Naive B cell (primary cell): ENCODE results near the gene DGCR2. TPM values are rescaled to one million over a fixed set of nuclear protein-coding genes. Genes with fewer than 3 reads are reported as not detected.

Source experiments
- ATAC-seq, 2 donors: fragments of 150-1000 bp; cut with Tn5 transposase; 2 replicates each; pipeline ENCODE4 v1.10.0; 2021; ENCODE audit warnings: low read depth in 2 of 2, mild to moderate bottlenecking in 2 of 2, moderate library complexity in 2 of 2
- DNase-seq: peaks from one replicate; pipeline ENCODE4 v3.0.0; 2022
- H3K27ac Mint-ChIP-seq, 6 donors: one replicate each; pipeline ENCODE4 v1.8.0; 2020 to 2022; ENCODE audit warnings: mild to moderate bottlenecking in 6 of 6, mixed read lengths in 6 of 6, moderate library complexity in 5 of 6, inconsistent platforms in 2 of 6
- H3K27me3 Mint-ChIP-seq, 3 donors: one replicate each; pipeline ENCODE4 v1.8.0; 2021 to 2022; ENCODE audit warnings: mixed read lengths in 3 of 3, mild to moderate bottlenecking in 1 of 3
- H3K36me3 Mint-ChIP-seq, 2 donors: one replicate each; pipeline ENCODE4 v1.8.0; 2020 to 2022; ENCODE audit warnings: mixed read lengths in 2 of 2, inconsistent platforms in 1 of 2, mild to moderate bottlenecking in 1 of 2
- H3K4me1 Mint-ChIP-seq, 3 donors: one replicate each; pipeline ENCODE4 v1.8.0; 2020 to 2022; ENCODE audit warnings: mixed read lengths in 3 of 3, inconsistent platforms in 1 of 3, mild to moderate bottlenecking in 1 of 3, moderate library complexity in 1 of 3
- H3K4me3 Mint-ChIP-seq, 8 donors: one replicate each; pipeline ENCODE4 v1.8.0; 2020 to 2022; ENCODE audit warnings: mild to moderate bottlenecking in 8 of 8, mixed read lengths in 8 of 8, moderate library complexity in 8 of 8, inconsistent platforms in 2 of 8
- H3K9me3 Mint-ChIP-seq, 7 donors: one replicate each; pipeline ENCODE4 v1.8.0; 2020 to 2022; ENCODE audit warnings: mixed read lengths in 7 of 7, mild to moderate bottlenecking in 5 of 7, inconsistent platforms in 2 of 7, moderate library complexity in 1 of 7
- polyA plus RNA-seq, 6 donors: library from polyadenylated mRNA; unstranded; fragments of 300-500 nt; fragmentation: Illumina TruSeq; gene quantifications; one replicate each; pipeline ENCODE4 v1.2.3, GENCODE V29; 2021; ENCODE audit warnings: low read depth in 6 of 6

The DGCR2 gene
- polyA plus RNA-seq, 6 donors from 2014 or later, result 27.4 to 50.6 (median 32.8) TPM

DNA sequence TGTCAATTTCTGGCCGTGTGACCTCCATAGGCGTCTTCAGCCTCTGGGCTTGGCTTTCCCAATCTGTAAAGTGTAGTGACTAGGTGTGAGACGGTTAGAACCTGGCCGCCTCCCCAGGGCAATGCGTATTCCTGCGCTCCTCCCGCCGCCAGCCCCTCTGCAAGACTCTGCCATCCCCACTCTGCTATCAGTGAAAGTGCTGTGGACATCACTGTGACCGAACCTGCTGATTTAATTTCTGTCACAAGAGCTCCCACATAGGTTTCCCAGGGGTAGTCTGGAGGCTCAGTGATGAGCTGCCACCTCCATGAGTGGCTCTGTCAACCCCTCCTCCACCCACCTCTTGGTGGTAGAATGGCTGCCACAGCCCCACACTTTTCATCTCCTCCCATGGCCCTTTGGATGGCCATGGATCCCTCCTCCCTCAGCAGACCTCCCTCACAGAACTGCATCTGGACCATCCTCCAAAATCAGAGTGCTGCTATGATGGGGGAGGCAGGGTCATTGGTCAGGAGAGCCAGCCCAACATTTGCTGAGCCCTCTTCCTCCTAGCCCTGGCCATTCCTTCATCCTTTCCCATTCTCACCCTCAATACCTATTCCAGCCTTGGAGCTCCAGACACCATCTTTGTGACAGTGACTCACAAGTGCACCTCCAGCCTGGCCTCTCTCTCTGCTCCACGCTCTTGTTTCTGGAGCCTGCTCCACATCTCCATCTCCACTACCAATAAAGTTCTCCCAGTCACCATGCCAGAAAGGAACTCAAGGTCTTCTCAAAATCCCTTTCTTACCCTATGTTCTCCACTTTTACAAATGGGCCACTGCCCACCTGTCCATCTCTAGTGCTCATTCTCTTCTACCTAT lies 29.3 kb upstream of the DGCR2 start:
- H3K4me1 Mint-ChIP-seq, result peaks cover 6 to 18% (median 7%) of the 10 kb centered on the region in 3 donors
- H3K9me3 Mint-ChIP-seq, result peaks cover 0 to 11% (median 5%) of the 10 kb centered on the region in 7 donors
- DNase-seq (no peak), ATAC-seq (no peak)
- peaks cover 4 to 16% of the 10 kb centered on the region in 2 donors for H3K36me3 Mint-ChIP-seq
- H3K27me3 Mint-ChIP-seq, result peaks cover 45 to 73% (median 60%) of the 10 kb centered on the region in 3 donors
- peak overlapping the region in 4 of 6 donors; percentile 27 to 93 (median 83) for H3K27ac Mint-ChIP-seq
- H3K4me3 Mint-ChIP-seq, result peak overlapping the region in 7 of 8 donors; percentile 42 to 81 (median 77)

DNA sequence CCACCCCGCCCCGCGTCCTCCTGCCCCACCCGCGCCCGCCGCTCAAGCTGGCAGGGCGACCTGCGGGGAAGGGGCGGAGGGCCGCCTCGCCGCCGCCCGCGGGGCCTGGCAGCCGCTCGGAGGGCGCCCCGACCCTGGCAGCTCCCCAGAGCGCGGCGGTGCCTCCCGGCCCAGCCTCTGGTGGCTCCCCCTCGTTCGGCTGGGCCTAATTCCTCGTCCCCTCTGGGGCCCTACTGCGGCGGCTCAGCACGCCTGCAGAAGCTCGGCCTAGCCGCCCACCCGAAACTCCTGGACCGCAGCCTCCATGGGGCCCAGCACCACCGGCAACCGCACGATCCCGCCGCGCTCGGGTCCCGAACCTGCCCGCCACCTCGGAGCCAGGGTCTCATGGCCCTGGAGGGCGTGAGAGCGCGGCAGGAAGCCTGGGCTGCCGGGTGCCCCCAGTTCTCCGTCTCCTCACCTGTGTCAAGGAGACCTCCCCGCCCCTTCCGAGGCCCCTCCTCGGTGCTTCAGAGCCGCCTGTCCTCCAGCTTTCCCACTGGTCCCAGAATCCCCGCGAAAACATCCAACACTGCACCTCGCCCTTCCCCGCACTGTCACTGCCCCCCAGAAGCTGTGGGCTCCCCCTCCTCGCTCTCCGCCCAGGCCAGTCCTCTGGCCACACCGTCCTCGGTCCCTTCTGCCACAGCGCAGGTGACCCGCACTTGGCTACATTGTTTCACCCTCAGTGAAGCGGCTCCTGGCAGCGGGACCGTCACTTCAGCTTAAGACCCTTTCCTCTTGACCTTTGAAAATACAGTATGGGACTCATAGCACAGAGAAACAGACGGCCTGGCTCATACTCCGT lies 28.5 kb upstream of the DGCR2 start:
- Mint-ChIP-seq H3K4me1 (peaks cover 6 to 18% (median 7%) of the 10 kb centered on the region in 3 donors), H3K36me3 (peaks cover 4 to 16% of the 10 kb centered on the region in 2 donors), H3K27me3 (peaks cover 40 to 73% (median 57%) of the 10 kb centered on the region in 3 donors), H3K4me3 (peak overlapping the region; percentile 42 to 81 (median 72)), H3K27ac (peak overlapping the region in 4 of 6 donors; percentile 70 to 93 (median 88)), H3K9me3 (peaks cover 0 to 11% (median 5%) of the 10 kb centered on the region in 7 donors)
- ATAC-seq (no peak), DNase-seq (no peak)

DNA sequence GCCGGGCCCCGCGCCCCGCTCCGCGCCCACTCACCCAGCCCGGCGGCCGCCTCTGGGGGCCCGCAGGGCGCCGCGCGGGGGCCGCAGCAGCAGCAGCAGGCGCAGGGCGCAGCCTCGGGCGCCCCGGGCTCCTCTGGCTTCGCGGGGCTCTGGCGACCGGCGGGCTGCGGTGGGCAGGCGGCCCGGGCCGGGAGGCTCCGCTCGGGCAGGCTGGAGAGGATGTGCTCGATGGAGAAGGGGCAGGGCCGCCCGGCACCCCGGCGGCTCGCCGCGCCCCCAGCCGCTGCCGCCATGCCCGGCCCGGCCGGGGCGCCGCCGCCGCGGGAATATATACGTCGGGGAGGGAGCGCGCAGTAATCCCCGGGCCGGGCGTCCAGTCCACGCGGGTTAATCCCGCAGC lies 27.8 kb upstream of the DGCR2 start, which contains the start of gene GSC2:
Gene GSC2 (minus strand): TSS at position 302 of the 400 bp plus-strand sequence. CDS start 9 bp downstream, at position 293.
- DNase-seq (no peak), ATAC-seq (peak in 1 of 2 donors; percentile 8)
- peak within 1 kb of the TSS in 4 of 6 donors; percentile 70 to 93 (median 88) for H3K27ac Mint-ChIP-seq
- H3K36me3 Mint-ChIP-seq, result peaks cover 4 to 16% of the 10 kb centered on the region in 2 donors
- peaks cover 40 to 71% (median 56%) of the 10 kb centered on the region in 3 donors for H3K27me3 Mint-ChIP-seq
- H3K4me3 Mint-ChIP-seq, result peak within 1 kb of the TSS; percentile 57 to 86 (median 78)
- H3K9me3 Mint-ChIP-seq, result peaks cover 0 to 11% (median 5%) of the 10 kb centered on the region in 7 donors
- H3K4me1 Mint-ChIP-seq, result peaks cover 6 to 18% (median 7%) of the 10 kb centered on the region in 3 donors

DNA sequence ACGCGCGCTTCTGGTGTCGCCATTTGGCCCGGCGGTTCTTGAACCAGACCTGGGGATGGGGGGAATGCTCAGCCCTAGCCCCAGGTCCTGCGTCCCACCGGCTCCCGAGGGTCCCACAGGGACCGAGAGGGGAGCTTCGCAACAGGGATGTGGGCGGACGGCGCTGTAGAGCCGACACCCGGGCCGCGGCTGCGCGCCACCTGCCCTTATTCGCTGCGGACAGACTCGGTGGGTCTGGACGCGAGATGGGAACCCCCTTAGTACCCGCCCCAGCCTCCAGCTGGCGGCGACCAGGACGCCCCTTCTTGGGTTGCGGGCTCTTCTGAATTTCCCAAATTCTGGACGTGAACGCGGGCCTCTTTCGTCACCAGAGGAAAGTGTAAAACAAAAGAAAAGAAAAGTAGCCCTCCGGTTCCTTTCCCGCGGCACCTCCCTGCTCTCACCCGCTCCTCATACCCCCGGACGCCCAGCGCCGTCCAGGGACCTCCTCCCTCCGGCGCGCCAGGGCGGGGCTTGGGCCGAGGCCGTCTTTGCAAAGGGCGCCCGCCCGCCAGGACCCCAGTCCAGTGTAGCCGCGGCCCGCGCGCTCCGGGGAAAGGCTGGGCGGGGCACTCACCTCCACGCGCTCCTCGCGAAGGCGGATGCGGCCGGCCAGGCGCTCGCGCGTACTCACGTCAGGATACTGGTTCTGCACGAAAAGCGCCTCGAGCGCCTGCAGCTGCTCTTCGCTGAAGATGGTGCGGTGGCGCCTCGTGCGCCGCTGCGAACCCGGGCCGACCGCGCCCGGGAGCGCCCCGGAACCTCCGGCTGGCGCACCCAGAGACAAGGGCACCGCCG lies 27.1 kb upstream of the DGCR2 start:
- peaks cover 4 to 21% of the 10 kb centered on the region in 2 donors for H3K36me3 Mint-ChIP-seq
- H3K27ac Mint-ChIP-seq, result peak overlapping the region in 1 of 6 donors; percentile 20
- DNase-seq (peak; percentile 46), ATAC-seq (peak; percentile 25 to 27)
- peaks cover 0 to 11% (median 5%) of the 10 kb centered on the region in 7 donors for H3K9me3 Mint-ChIP-seq
- H3K4me3 Mint-ChIP-seq, result peak overlapping the region in 7 of 8 donors; percentile 8 to 86 (median 59)
- peaks cover 12 to 24% (median 13%) of the 10 kb centered on the region in 3 donors for H3K4me1 Mint-ChIP-seq
- peaks cover 43 to 66% (median 51%) of the 10 kb centered on the region in 3 donors for H3K27me3 Mint-ChIP-seq

DNA sequence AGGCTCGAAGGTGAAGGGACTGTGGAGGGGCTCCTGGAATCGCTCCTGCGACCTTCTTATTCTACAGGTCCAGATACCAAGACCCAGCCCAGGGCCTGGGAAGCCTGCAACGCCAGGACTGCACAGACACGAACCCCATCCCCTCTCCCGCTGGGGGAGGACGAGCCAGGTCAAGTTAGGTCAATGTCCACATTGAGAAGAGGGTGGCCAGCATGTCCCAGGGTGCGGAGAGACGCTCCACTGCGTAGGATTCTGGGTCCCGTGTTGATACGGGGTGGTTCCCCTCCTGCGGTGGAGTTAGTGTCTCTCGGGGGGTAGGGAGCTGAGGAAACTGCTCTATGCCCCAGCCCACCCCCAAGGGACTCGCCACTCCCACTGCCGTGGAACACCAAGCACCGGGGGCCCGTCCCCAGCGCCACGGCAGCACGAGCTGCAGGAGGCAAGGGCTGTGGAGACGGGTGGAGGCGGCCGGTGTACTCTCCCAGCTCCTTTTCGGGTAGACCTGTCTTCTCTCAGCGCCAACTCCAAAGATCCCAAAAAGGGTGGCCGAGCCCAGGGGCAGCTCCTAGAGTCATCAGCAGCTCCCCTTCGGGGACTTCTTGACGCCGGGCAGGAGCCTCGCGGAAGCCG lies 26.3 kb upstream of the DGCR2 start:
- Mint-ChIP-seq H3K9me3 (peaks cover 0 to 9% (median 5%) of the 10 kb centered on the region in 7 donors), H3K27me3 (peaks cover 38 to 61% (median 44%) of the 10 kb centered on the region in 3 donors), H3K4me3 (peak overlapping the region in 5 of 8 donors; percentile 8 to 66 (median 57)), H3K27ac (peak overlapping the region in 1 of 6 donors; percentile 20), H3K4me1 (peaks cover 18 to 32% (median 20%) of the 10 kb centered on the region in 3 donors), H3K36me3 (peaks cover 4 to 23% of the 10 kb centered on the region in 2 donors)
- DNase-seq (no peak), ATAC-seq (no peak)

DNA sequence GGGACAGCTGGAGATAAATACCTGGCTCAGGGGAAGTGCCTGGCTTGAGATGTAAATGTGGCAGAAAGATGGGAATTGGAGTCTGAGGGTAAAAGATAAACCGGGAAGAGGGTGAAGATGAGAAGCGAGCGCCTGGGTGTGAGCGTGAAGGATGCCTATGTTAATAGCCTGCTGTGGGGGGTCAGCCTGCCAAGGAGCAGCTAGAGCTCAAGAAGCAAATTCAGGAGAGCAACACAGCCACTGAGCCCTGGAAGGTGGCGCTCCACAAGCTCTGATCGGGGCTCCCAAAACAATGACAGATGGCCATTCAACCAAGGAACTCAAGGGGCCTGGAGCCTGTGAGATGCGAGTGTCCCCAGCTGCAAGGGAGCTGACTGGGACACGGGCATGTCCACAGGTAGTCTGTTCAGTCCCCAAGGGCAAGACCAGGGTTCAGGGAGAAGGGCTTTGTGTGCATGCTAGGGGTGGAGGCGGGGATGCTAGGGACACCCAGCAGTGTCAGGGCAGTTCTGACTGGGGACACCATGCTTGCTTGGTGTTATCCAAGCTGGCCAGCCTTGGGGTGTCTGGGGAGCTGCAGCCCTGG lies 25.1 kb upstream of the DGCR2 start:
- H3K36me3 Mint-ChIP-seq, result peaks cover 4 to 23% of the 10 kb centered on the region in 2 donors
- peaks cover 0 to 9% (median 5%) of the 10 kb centered on the region in 7 donors for H3K9me3 Mint-ChIP-seq
- H3K4me1 Mint-ChIP-seq, result peaks cover 18 to 40% (median 28%) of the 10 kb centered on the region in 3 donors
- H3K27ac Mint-ChIP-seq, result no peak overlapping the region
- peaks cover 32 to 52% (median 36%) of the 10 kb centered on the region in 3 donors for H3K27me3 Mint-ChIP-seq
- H3K4me3 Mint-ChIP-seq, result peak overlapping the region in 3 of 8 donors; percentile 1 to 50 (median 48)
- no peak for DNase-seq
- ATAC-seq, result no peak

DNA sequence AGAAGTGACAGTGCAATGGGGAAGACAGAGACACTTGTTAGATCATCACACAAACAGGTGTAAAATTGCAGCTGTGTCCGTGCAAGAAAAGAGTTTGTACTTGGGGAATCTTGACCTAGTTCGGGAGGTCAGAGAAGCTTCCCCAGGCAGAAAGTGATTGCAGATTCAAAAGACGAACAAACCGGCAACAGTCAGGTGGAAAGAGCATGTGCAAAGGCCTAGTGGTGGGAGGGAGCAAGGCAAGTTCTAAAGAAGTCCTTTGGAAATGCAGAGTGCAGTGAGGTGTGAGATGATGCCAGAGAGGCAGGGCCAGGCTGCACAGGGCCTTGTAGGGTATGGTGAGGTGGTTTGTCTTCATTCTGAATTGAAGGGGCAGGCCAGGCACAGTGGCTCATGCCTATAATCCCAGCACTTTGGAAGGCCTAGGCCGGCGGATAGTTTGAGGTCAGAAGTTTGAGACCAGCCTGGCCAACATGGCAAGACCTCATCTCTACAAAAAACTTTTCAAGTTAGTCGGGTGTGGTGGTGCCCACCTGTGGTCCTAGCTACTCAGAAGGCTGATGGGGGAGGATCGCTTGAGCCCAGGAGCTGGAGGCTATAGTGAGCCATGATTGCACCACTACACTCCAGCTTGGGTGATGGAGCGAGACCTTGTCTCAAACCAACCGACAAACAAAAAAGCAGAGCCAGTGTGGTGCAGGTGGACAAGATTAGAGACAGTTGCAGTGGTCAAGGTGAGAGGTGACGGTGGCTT lies 24.2 kb upstream of the DGCR2 start:
- no peak overlapping the region for H3K27ac Mint-ChIP-seq

DNA sequence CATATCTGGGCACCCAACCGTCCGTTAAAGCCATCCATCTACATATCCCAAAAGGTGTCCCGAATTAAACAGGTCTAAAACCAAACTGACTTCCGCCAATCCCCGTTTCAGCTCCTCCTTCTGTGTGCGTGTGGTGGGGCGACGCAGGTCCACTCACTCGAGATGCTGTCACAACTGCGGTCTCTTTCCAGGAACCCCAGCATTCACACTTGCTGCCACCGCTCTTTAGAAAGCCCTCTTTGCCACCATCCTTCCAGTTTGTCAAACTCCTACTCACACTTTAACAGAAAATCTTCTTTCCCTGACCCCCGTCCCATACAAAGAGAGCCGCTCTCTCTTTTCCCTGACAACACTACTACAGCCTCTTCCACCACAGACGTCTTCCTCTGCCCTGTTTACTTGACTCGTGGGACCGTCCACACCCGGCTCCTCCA lies 21.8 kb upstream of the DGCR2 start:
- peaks cover 12 to 28% (median 22%) of the 10 kb centered on the region in 3 donors for H3K4me1 Mint-ChIP-seq
- H3K36me3 Mint-ChIP-seq, result peaks cover 0 to 7% of the 10 kb centered on the region in 2 donors
- peak overlapping the region; percentile 97 to 100 (median 99) for H3K27ac Mint-ChIP-seq
- H3K9me3 Mint-ChIP-seq, result peaks cover 0 to 1% (median 0%) of the 10 kb centered on the region in 7 donors
- H3K27me3 Mint-ChIP-seq, result peaks cover 17 to 29% (median 19%) of the 10 kb centered on the region in 3 donors
- DNase-seq, result peak; percentile 19
- peak in 1 of 2 donors; percentile 17 for ATAC-seq
- peak overlapping the region; percentile 94 to 100 (median 99) for H3K4me3 Mint-ChIP-seq

More for the DNA sequence above, 24.2 kb upstream of the DGCR2 start:
- Mint-ChIP-seq H3K27me3 (peaks cover 24 to 43% (median 27%) of the 10 kb centered on the region in 3 donors), H3K4me1 (peaks cover 18 to 37% (median 28%) of the 10 kb centered on the region in 3 donors), H3K36me3 (peaks cover 0 to 14% of the 10 kb centered on the region in 2 donors), H3K4me3 (peak overlapping the region in 3 of 8 donors; percentile 44 to 63 (median 48)), H3K9me3 (peaks cover 0 to 3% (median 0%) of the 10 kb centered on the region in 7 donors)
- ATAC-seq (no peak), DNase-seq (no peak)

DNA sequence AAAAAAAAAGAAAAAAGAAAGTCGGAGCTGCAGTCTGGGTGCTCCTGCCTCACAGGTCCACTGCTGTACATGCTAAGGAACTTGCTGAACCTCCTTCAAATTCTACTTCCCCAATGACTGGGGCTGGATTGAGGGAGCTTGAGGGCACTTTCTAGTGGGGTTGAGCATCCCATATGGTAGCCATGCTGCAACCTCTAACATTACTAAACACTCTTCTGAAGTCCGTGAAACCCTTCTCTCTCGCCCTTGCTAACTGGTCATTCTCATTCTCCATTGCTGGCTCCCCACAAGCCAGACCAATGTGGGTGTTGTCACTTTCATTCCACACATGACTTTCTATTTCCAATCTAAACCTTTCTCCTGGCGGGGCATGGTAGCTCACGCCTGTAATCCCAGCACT lies 21.0 kb upstream of the DGCR2 start:
- ATAC-seq, result no peak
- Mint-ChIP-seq H3K27ac (peak overlapping the region in 4 of 6 donors; percentile 32 to 99 (median 82)), H3K4me3 (peak overlapping the region; percentile 47 to 100 (median 98)), H3K9me3 (peaks cover 0 to 1% (median 0%) of the 10 kb centered on the region in 7 donors), H3K27me3 (peaks cover 14 to 22% (median 15%) of the 10 kb centered on the region in 3 donors), H3K4me1 (peaks cover 12 to 28% (median 22%) of the 10 kb centered on the region in 3 donors), H3K36me3 (peaks cover 0 to 7% of the 10 kb centered on the region in 2 donors)
- DNase-seq, result no peak

DNA sequence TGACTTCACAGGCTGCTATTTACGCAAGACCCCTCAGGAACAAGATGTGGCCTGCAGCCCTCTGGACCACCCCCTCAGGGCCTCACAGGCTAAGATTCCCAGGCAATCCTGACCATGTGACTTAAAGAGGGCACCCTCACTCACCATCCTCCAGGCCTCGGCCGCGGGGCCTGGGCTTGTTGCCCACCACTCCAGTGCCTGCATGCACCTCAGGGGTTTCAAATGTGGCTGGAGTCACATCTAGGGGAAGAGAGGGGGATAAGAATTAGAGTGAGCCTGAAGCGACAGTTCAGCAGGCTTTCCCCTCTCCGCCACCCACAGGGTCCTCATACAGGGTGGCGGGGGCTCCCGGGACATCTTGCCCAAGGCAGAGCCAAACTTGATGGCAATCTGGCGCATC lies 20.2 kb upstream of the DGCR2 start:
- peaks cover 12 to 28% (median 22%) of the 10 kb centered on the region in 3 donors for H3K4me1 Mint-ChIP-seq
- H3K4me3 Mint-ChIP-seq, result peak overlapping the region in 6 of 8 donors; percentile 32 to 99 (median 54)
- peaks cover 10 to 14% (median 11%) of the 10 kb centered on the region in 3 donors for H3K27me3 Mint-ChIP-seq
- peaks cover 0 to 1% (median 0%) of the 10 kb centered on the region in 7 donors for H3K9me3 Mint-ChIP-seq
- ATAC-seq, result no peak
- H3K36me3 Mint-ChIP-seq, result peaks cover 0 to 7% of the 10 kb centered on the region in 2 donors
- peak overlapping the region in 2 of 6 donors; percentile 19 to 32 for H3K27ac Mint-ChIP-seq
- no peak for DNase-seq
